GM21825 (cell line): ENCODE results near the gene LRP11.
A peak's percentile ranks its signal among the peaks of the same experiment; 100 is the strongest.
"Not testable (repeated sequence)": the region's sequence is repeated elsewhere in the genome, so short reads cannot be mapped to it uniquely, and the experiment has no call there.

Experiments used
- ATAC-seq: cut with Tn5 transposase; IDR thresholded peaks from one replicate; pipeline ENCODE4 v1.9.1; 2021; ENCODE audit warnings: mild to moderate bottlenecking, moderate library complexity; ENCODE audit not compliant: unreplicated experiment

The LRP11 gene

GRCh38 chr6:149863698-149864577, at the start of gene LRP11:
TSS of gene LRP11 (minus strand) at chr6:149864359. CDS start at chr6:149864020, 339 bp downstream.
- peak; percentile 88 for ATAC-seq

- ATAC-seq, result no peak
These were observed 49.5 kb upstream of the LRP11 start for GRCh38 chr6:149913540-149914240.

GRCh38 chr6:149913085-149913484, 48.9 kb upstream of the LRP11 start:
- ATAC-seq, result no peak

- ATAC-seq, result not testable (repeated sequence)
These were observed 48.5 kb upstream of the LRP11 start for GRCh38 chr6:149912680-149913079.

GRCh38 chr6:149910721-149911151, 46.6 kb upstream of the LRP11 start:
- ATAC-seq, result no peak

GRCh38 chr6:149909701-149910470, 45.7 kb upstream of the LRP11 start:
- no peak for ATAC-seq

- ATAC-seq, result not testable (repeated sequence)
These were observed 44.3 kb upstream of the LRP11 start for GRCh38 chr6:149908480-149908879.

GRCh38 chr6:149907317-149907716, 43.2 kb upstream of the LRP11 start:
- ATAC-seq, result no peak

- no peak for ATAC-seq
These were observed 42.2 kb upstream of the LRP11 start for GRCh38 chr6:149906405-149906804.

- ATAC-seq, result no peak
These were observed 41.8 kb upstream of the LRP11 start for GRCh38 chr6:149905911-149906371.

- ATAC-seq, result no peak
These were observed 41.3 kb upstream of the LRP11 start for GRCh38 chr6:149905371-149905910.

- ATAC-seq, result no peak
These were observed 40.7 kb upstream of the LRP11 start for GRCh38 chr6:149904661-149905370.

- no peak for ATAC-seq
These were observed 39.9 kb upstream of the LRP11 start for GRCh38 chr6:149903938-149904611.

- no peak for ATAC-seq
These were observed 37.4 kb upstream of the LRP11 start for GRCh38 chr6:149901444-149902140.

GRCh38 chr6:149900620-149901443, 36.7 kb upstream of the LRP11 start:
- no peak for ATAC-seq

GRCh38 chr6:149899926-149900619, 35.9 kb upstream of the LRP11 start:
- ATAC-seq, result no peak

- ATAC-seq, result no peak
These were observed 35.3 kb upstream of the LRP11 start for GRCh38 chr6:149899486-149899885.

- ATAC-seq, result no peak
These were observed 34.8 kb upstream of the LRP11 start for GRCh38 chr6:149898966-149899365.
